HG02885 (cell line): ENCODE data around the gene BRINP3.

Experiments used
- ATAC-seq: cut with Tn5 transposase; IDR thresholded peaks from one replicate; pipeline ENCODE4 v1.9.1; 2021; ENCODE audit warnings: mild to moderate bottlenecking; ENCODE audit not compliant: unreplicated experiment, poor library complexity

Gene BRINP3

GRCh38 chr1:190205713-190206112, 272.0 kb downstream of the BRINP3 start:
- no peak for ATAC-seq

- no peak for ATAC-seq
These were observed 281.6 kb downstream of the BRINP3 start for GRCh38 chr1:190196020-190196419.

GRCh38 chr1:190193508-190194115, 284.1 kb downstream of the BRINP3 start:
- no peak for ATAC-seq

- no peak for ATAC-seq
These were observed 285.0 kb downstream of the BRINP3 start for GRCh38 chr1:190192627-190193026.

GRCh38 chr1:190183588-190183987, 294.1 kb downstream of the BRINP3 start:
- no peak for ATAC-seq

GRCh38 chr1:190179817-190180216, 297.8 kb downstream of the BRINP3 start:
- ATAC-seq = no peak

GRCh38 chr1:190178827-190179226, 298.8 kb downstream of the BRINP3 start:
- no peak for ATAC-seq

- ATAC-seq = no peak
These were observed 300.1 kb downstream of the BRINP3 start for GRCh38 chr1:190177555-190177954.

- ATAC-seq = no peak
These were observed 300.9 kb downstream of the BRINP3 start for GRCh38 chr1:190176776-190177175.

- ATAC-seq = no peak
These were observed 302.3 kb downstream of the BRINP3 start for GRCh38 chr1:190175320-190175719.

GRCh38 chr1:190172651-190173430, 304.8 kb downstream of the BRINP3 start:
- ATAC-seq = no peak

GRCh38 chr1:190170321-190170720, 307.3 kb downstream of the BRINP3 start:
- no peak for ATAC-seq

GRCh38 chr1:190169311-190170067, 308.2 kb downstream of the BRINP3 start:
- no peak for ATAC-seq

- no peak for ATAC-seq
These were observed 308.8 kb downstream of the BRINP3 start for GRCh38 chr1:190168893-190169280.

GRCh38 chr1:190168116-190168892, 309.4 kb downstream of the BRINP3 start:
- ATAC-seq = no peak

- no peak for ATAC-seq
These were observed 318.5 kb downstream of the BRINP3 start for GRCh38 chr1:190159146-190159545.

GRCh38 chr1:190154744-190155143, 322.9 kb downstream of the BRINP3 start:
- no peak for ATAC-seq

GRCh38 chr1:190147616-190148015, 330.0 kb downstream of the BRINP3 start:
- ATAC-seq = no peak

GRCh38 chr1:190144650-190145049, 333.0 kb downstream of the BRINP3 start:
- no peak for ATAC-seq

GRCh38 chr1:190140644-190141043, 337.0 kb downstream of the BRINP3 start:
- ATAC-seq = no peak
